Activated T-cell treated with anti-CD3 and anti-CD28 coated beads, Interleukin-2, amount 50 U/mL, for 1 hour (primary cell): ENCODE data around the gene HAUS8.
"Not testable (repeated sequence)": the region's sequence is repeated elsewhere in the genome, so short reads cannot be mapped to it uniquely, and the experiment has no call there.

Experiments used
- DNase-seq: peaks from one replicate; pipeline ENCODE4 v3.0.0-alpha.2; 2020

The HAUS8 gene

GRCh38 chr19:17075035-17075863, at the start of gene HAUS8, which contains the start of gene MYO9B:
TSS of gene HAUS8 (minus strand) at chr19:17075452. CDS start at chr19:17075422, 30 bp downstream.
TSS of gene MYO9B (plus strand) at chr19:17075777. CDS start at chr19:17101718, 25,941 bp downstream.
- peak; percentile 99 for DNase-seq

- DNase-seq = no peak
Measured at GRCh38 chr19:17124025-17124424, 48.8 kb upstream of the HAUS8 start.

- DNase-seq = no peak
Measured at GRCh38 chr19:17123041-17123440, 47.8 kb upstream of the HAUS8 start.

- DNase-seq = no peak
Measured at GRCh38 chr19:17121736-17122293, 46.6 kb upstream of the HAUS8 start.

GRCh38 chr19:17118957-17119356, 43.7 kb upstream of the HAUS8 start:
- no peak for DNase-seq

- no peak for DNase-seq
Measured at GRCh38 chr19:17116996-17117702, 41.9 kb upstream of the HAUS8 start.

- DNase-seq = no peak
Measured at GRCh38 chr19:17114414-17114831, 39.2 kb upstream of the HAUS8 start.

- no peak for DNase-seq
Measured at GRCh38 chr19:17113127-17113785, 38.0 kb upstream of the HAUS8 start.

GRCh38 chr19:17112700-17113099, 37.4 kb upstream of the HAUS8 start:
- no peak for DNase-seq

GRCh38 chr19:17112271-17112670, 37.0 kb upstream of the HAUS8 start:
- DNase-seq = no peak

GRCh38 chr19:17111766-17112165, 36.5 kb upstream of the HAUS8 start:
- no peak for DNase-seq

GRCh38 chr19:17110599-17110966, 35.3 kb upstream of the HAUS8 start:
- no peak for DNase-seq

GRCh38 chr19:17109962-17110598, 34.8 kb upstream of the HAUS8 start:
- no peak for DNase-seq

GRCh38 chr19:17109300-17109699, 34.0 kb upstream of the HAUS8 start:
- no peak for DNase-seq

- DNase-seq = no peak
Measured at GRCh38 chr19:17108453-17108784, 33.2 kb upstream of the HAUS8 start.

- no peak for DNase-seq
Measured at GRCh38 chr19:17107546-17108452, 32.5 kb upstream of the HAUS8 start.

- not testable (repeated sequence) for DNase-seq
Measured at GRCh38 chr19:17106964-17107363, 31.7 kb upstream of the HAUS8 start.

- DNase-seq = no peak
Measured at GRCh38 chr19:17105556-17105955, 30.3 kb upstream of the HAUS8 start.

GRCh38 chr19:17104679-17105078, 29.4 kb upstream of the HAUS8 start:
- DNase-seq = no peak

- no peak for DNase-seq
Measured at GRCh38 chr19:17103177-17103576, 27.9 kb upstream of the HAUS8 start.

- no peak for DNase-seq
Measured at GRCh38 chr19:17101686-17102628, 26.7 kb upstream of the HAUS8 start.
